Endothelial cell of umbilical vein (primary cell): ENCODE data around the gene NUDT17. TPM values are rescaled to one million over a fixed set of nuclear protein-coding genes. Genes with fewer than 3 reads are reported as not detected.

Experiments
- BruUV-seq: library from RNA; stranded (reverse); fragments of 400-500 nt; replicated peaks from 2 replicates; lab custom pipeline; 2021; lab: Mats Ljungman, UMichigan
- CTCF ChIA-PET: fragments of 300-600, 350-600 bp; sonication (Branson Sonifier 250); formaldehyde crosslinking; loops from one replicate; lab custom pipeline; 2021; ENCODE audit warnings: antibody characterized with exemption, inconsistent platforms; lab: Charles Lee
- POLR2A ChIA-PET: fragments of 300-600, 350-600 bp; sonication (Branson Sonifier 250); formaldehyde crosslinking; loops from one replicate; lab custom pipeline; 2021; ENCODE audit warnings: antibody characterized with exemption, inconsistent platforms; lab: Charles Lee
- DNase-seq: peaks from one replicate; pipeline ENCODE4 v3.0.0-alpha.2; 2011; ENCODE audit warnings: low read depth, low spot score
- FAIRE-seq: peaks from 2 replicates; lab custom pipeline; 2011; peaks lifted over from hg19 to GRCh38; lab: Jason Lieb, UNC
- H2AFZ ChIP-seq: 2 replicates; pipeline ENCODE4 v1.6.0; 2012; ENCODE audit warnings: low read depth, low read length, control low read depth, inconsistent platforms
- H3K27ac ChIP-seq: 2 replicates; pipeline ENCODE4 v1.5.1; 2011; ENCODE audit warnings: low read depth, mild to moderate bottlenecking, control low read depth, low read length, moderate library complexity; ENCODE audit not compliant: insufficient read depth
- H3K27me3 ChIP-seq, 2 experiments: 2 replicates each; pipeline versions ENCODE4 v1.6.0 to v1.6.1; 2011; ENCODE audit warnings: low read length in 2 of 2, mixed read lengths in 1 of 2; ENCODE audit not compliant: control insufficient read depth in 2 of 2, insufficient read depth in 2 of 2
- H3K36me3 ChIP-seq, 2 experiments: 2 replicates in 1 of 2; 3 replicates in 1 of 2; pipeline ENCODE4 v1.5.1; 2011; ENCODE audit warnings: low read length in 2 of 2, mild to moderate bottlenecking in 1 of 2, moderate library complexity in 1 of 2; ENCODE audit not compliant: control insufficient read depth in 2 of 2, insufficient read depth in 2 of 2; ENCODE audit errors: extremely low read depth in 1 of 2
- H3K4me1 ChIP-seq: 3 replicates; pipeline ENCODE4 v1.5.1; 2011; ENCODE audit warnings: mild to moderate bottlenecking, low read length; ENCODE audit not compliant: control insufficient read depth, insufficient read depth; ENCODE audit errors: extremely low read depth
- H3K4me2 ChIP-seq: 2 replicates; pipeline ENCODE4 v1.6.1; 2011; ENCODE audit warnings: low read length, control low read depth, mixed read lengths; ENCODE audit not compliant: insufficient read depth
- H3K4me3 ChIP-seq, 3 experiments: fragments of 200-600 bp in 1 of 3; sonication (generic), shearing (Covaris generic) in 1 of 3; replicated peaks in 1 of 3; 2 replicates each; pipeline ENCODE4 v1.5.1; 2011 to 2016; ENCODE audit warnings: control low read depth in 3 of 3, low read length in 3 of 3, mild to moderate bottlenecking in 2 of 3, inconsistent platforms in 1 of 3, low read depth in 1 of 3, moderate library complexity in 1 of 3; ENCODE audit not compliant: insufficient read depth in 1 of 3
- H3K79me2 ChIP-seq: 2 replicates; pipeline ENCODE4 v1.6.0; 2012; ENCODE audit warnings: low read length, inconsistent platforms; ENCODE audit not compliant: control insufficient read depth, insufficient read depth
- H3K9ac ChIP-seq: replicated peaks from 2 replicates; pipeline ENCODE3; 2011; ENCODE audit warnings: low read length, control low read depth; ENCODE audit not compliant: insufficient read depth; ENCODE audit errors: extremely low read depth
- H3K9me1 ChIP-seq: replicated peaks from 3 replicates; pipeline ENCODE4 v1.6.0; 2011; ENCODE audit warnings: mild to moderate bottlenecking, low read length; ENCODE audit not compliant: control insufficient read depth, insufficient read depth; ENCODE audit errors: extremely low read depth
- H3K9me3 ChIP-seq: replicated peaks from 2 replicates; pipeline ENCODE4 v1.5.1; 2012; ENCODE audit warnings: low read length, inconsistent platforms; ENCODE audit not compliant: control insufficient read depth, insufficient read depth
- H4K20me1 ChIP-seq: replicated peaks from 2 replicates; pipeline ENCODE3; 2011; ENCODE audit warnings: mild to moderate bottlenecking, low read length; ENCODE audit not compliant: control insufficient read depth, insufficient read depth; ENCODE audit errors: extremely low read depth
- CTCF ChIP-seq, 2 donors: IDR thresholded peaks; 1 replicate in 1 of 2; 2 replicates in 1 of 2; pipeline ENCODE4 v1.5.1; 2011; ENCODE audit warnings: low read length in 2 of 2, mild to moderate bottlenecking in 2 of 2, moderate library complexity in 2 of 2, control low read depth in 1 of 2, inconsistent platforms in 1 of 2, low read depth in 1 of 2; ENCODE audit not compliant: insufficient read depth in 1 of 2; ENCODE audit errors: extremely low read depth in 1 of 2
- EZH2 ChIP-seq: IDR thresholded peaks from 2 replicates; pipeline ENCODE4 v1.6.1; 2012; ENCODE audit warnings: borderline replicate concordance, low read depth, mild to moderate bottlenecking, moderate library complexity, low read length, inconsistent platforms; ENCODE audit not compliant: severe bottlenecking
- GATA2 ChIP-seq: IDR thresholded peaks from 2 replicates; pipeline ENCODE4 v1.7.0; 2011; ENCODE audit warnings: low read depth, mild to moderate bottlenecking, moderate library complexity, mixed read lengths, low read length; ENCODE audit not compliant: insufficient read length, insufficient read depth
- MAX ChIP-seq: IDR thresholded peaks from 2 replicates; pipeline ENCODE4 v1.6.1; 2011; ENCODE audit not compliant: insufficient read depth, insufficient read length
- MYC ChIP-seq: IDR thresholded peaks from one replicate; pipeline ENCODE4 v1.6.1; 2011; ENCODE audit warnings: mild to moderate bottlenecking, low read depth, low read length
- POLR2AphosphoS5 ChIP-seq: IDR thresholded peaks from 2 replicates; pipeline ENCODE4 v1.6.1; 2012; ENCODE audit warnings: low read depth, mild to moderate bottlenecking, control low read depth, low read length, moderate library complexity; ENCODE audit not compliant: insufficient read depth
- dilution Hi-C: fragments of 300-500 bp; cut with MboI; formaldehyde crosslinking; loops from one replicate; pipeline ENCODE4 v1.15.0; 2019; ENCODE audit warnings: low sequenced_read_pairs; ENCODE audit not compliant: extremely low pct_ligation_motif_present
- intact Hi-C: fragments of 100-400 bp; cut with micrococcal nuclease; formaldehyde crosslinking; loops from one replicate; pipeline ENCODE4 v1.10.0; 2022
- polyA plus RNA-seq, 4 experiments: library from polyadenylated mRNA; depleted of rRNA in 3 of 4; stranded (reverse) in 3 of 4; unstranded in 1 of 4; fragments of >200 nt; gene quantifications; 2 replicates each; pipeline versions ENCODE4 v1.2.1 to v1.2.3, GENCODE V29; 2011 to 2012; ENCODE audit warnings: missing spikeins in 1 of 4
- total RNA-seq: library from RNA; stranded (reverse); gene quantifications from 2 replicates; pipeline ENCODE4 v1.2.3, GENCODE V29; 2021

Gene NUDT17
- total and polyA plus RNA-seq, 2 donors (not counting 3 experiments of a cell fraction or from before 2014, with no cell fraction given) = 3.6 to 9.0 TPM

DNA sequence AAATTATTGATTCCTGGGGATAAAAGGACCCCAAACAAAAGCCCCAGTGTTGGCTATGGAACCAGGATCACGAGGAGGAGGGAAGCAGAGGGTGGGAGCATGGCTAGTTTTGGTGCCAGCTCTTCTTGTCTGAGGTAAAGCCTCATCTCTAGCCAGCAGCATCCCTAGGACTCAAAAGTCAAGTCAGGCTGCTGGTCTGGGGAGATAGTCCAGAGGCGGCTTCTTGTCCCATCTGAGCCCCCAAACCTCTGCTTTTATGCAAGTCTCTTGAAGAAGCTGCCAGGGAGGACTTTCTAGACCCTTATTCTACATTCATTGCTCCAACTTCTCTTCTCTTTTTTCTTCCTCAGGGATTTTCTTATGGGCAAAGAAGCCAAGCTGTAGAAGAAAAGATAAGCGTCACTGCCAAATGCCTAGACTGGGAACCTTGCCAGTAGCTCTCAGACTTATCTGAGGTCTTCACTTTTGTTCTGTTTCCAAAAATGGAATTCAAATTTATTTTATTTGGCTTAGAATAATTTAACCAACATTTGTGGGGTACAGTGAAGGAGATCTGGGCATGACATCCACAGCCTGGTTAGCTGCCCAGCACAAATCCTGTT is 47.2 kb downstream of the NUDT17 start:
- Histone ChIP-seq H2AFZ (no peak overlapping the region), H3K27ac (peak overlapping the region; percentile 95), H4K20me1 (no peaks in the 10 kb centered on the region), H3K27me3 (no peaks in the 10 kb centered on the region), H3K9me3 (no peaks in the 10 kb centered on the region), H3K4me1 (peaks cover 31% of the 10 kb centered on the region), H3K79me2 (no peaks in the 10 kb centered on the region), H3K9ac (peak overlapping the region; percentile 74), H3K36me3 (peaks cover 2 to 6% of the 10 kb centered on the region in 2 experiments), H3K4me2 (peak overlapping the region; percentile 46), H3K4me3 (peak overlapping the region in 1 of 3 experiments; percentile 6), H3K9me1 (no peaks in the 10 kb centered on the region)
- intact Hi-C loops = loop anchor here (2.0 to 5.0 kb wide), 2 partner anchors 35 to 48 kb away; partner anchors contain the start of genes NUDT17 and RBM8A
- BruUV-seq = TSS peak; percentile 89
- POLR2A ChIA-PET = interaction anchor here (1.1 to 3.7 kb wide), 7 partner anchors 16 to 159 kb away, joined by 3 to 28 read pairs (median 6); partner anchors contain the start of genes ITGA10, LIX1L, PEX11B and PIAS3
- FAIRE-seq (no peak), DNase-seq (peak; percentile 81)
- CTCF ChIA-PET = interaction anchor here (1.0 to 8.9 kb wide), 31 partner anchors 9 to 144 kb away, joined by 3 to 280 read pairs (median 9); partner anchors contain the start of genes ANKRD34A, ITGA10, LIX1L and NUDT17
- dilution Hi-C loops = no loop called here
- TF ChIP-seq CTCF (IDR thresholded peaks at IDR 0.05; ENCODE audit: extremely low read depth in 1 of 2, insufficient read depth in 1 of 2, low read depth in 1 of 2, low read length in 2 of 2) = no peak
- no peak for TF ChIP-seq EZH2
- TF ChIP-seq POLR2AphosphoS5 = no peak
- no peak for TF ChIP-seq MAX
- no peak for TF ChIP-seq MYC
- no peak for TF ChIP-seq GATA2
